AG04449 (cell line): ENCODE measurements around the gene NBEAL1.
"Not testable (repeated sequence)": the region's sequence is repeated elsewhere in the genome, so short reads cannot be mapped to it uniquely, and the experiment has no call there.

ENCODE experiments used
- CTCF ChIA-PET: fragments of 350-600 bp; formaldehyde crosslinking; extraction: SDS; loops from one replicate; lab custom pipeline; 2021; ENCODE audit warnings: antibody characterized with exemption; lab: Yijun Ruan, JAX
- POLR2A ChIA-PET: fragments of 400-600, 350-600 bp; formaldehyde crosslinking; extraction: SDS; loops from one replicate; lab custom pipeline; 2020; ENCODE audit warnings: antibody characterized with exemption, inconsistent platforms; lab: Yijun Ruan, JAX
- DNase-seq: peaks from one replicate; pipeline ENCODE4 v3.0.0-alpha.2; 2010; ENCODE audit warnings: low read depth, low spot score
- H3K4me3 ChIP-seq: 2 replicates; pipeline ENCODE4 v1.5.1; 2011; ENCODE audit warnings: low read depth, mild to moderate bottlenecking, control low read depth, low read length
- CTCF ChIP-seq: IDR thresholded peaks from one replicate; pipeline ENCODE4 v1.5.1; 2011; ENCODE audit warnings: mild to moderate bottlenecking, moderate library complexity, low read length, control low read depth, inconsistent platforms; ENCODE audit not compliant: insufficient read depth; ENCODE audit errors: missing control alignments

The NBEAL1 gene

GRCh38 chr2:203045867-203046266 lies 31.2 kb downstream of the NBEAL1 start:
- no peak overlapping the region for H3K4me3 ChIP-seq
- no peak for DNase-seq
- ChIA-PET POLR2A (no interaction called here), CTCF (interaction anchor here (0.8 to 1.1 kb wide), 2 partner anchors 14 to 115 kb away, joined by 3 to 4 read pairs; no protein-coding TSS in a partner anchor)
- TF ChIP-seq CTCF: no peak

- CTCF ChIA-PET: no interaction called here
- no peak for DNase-seq
- H3K4me3 ChIP-seq: no peak overlapping the region
- no peak for TF ChIP-seq CTCF
- POLR2A ChIA-PET: no interaction called here
Observed at GRCh38 chr2:203052539-203052938, 37.9 kb downstream of the NBEAL1 start.

DNA sequence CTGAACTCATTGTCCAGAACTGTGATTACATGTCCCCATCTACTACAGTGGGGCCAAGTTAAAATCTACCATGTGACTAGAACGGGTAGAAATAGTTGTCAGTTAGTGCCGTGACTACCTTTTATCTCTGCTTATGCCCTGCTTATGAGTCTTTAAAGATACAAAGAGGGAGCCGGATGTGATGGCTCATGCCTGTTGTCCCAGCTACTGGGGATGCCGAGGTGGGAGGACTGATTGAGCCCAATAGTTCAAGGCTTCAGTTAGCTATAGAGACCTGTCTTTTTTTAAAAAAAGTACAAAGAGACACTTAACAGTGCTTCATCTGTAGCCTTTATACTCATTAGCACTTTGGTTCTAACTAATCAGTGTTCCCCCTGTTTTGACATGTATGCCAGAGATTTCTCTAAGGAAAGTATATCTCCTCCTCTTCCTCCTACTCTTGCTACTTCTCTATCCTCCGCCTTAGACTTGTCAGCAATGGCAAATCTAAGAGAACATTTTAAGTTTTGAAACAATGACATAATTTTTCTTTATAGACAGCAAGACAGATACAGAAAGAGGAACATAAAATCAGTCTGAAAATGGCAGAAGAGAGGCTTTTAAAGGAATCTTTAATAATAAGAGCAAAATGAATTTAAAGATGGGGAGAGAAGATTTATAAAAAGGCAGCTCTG lies 45.0 kb downstream of the NBEAL1 start:
- ChIA-PET POLR2A (no interaction called here), CTCF (no interaction called here)
- no peak for TF ChIP-seq CTCF
- no peak for DNase-seq
- H3K4me3 ChIP-seq: no peak overlapping the region

DNA sequence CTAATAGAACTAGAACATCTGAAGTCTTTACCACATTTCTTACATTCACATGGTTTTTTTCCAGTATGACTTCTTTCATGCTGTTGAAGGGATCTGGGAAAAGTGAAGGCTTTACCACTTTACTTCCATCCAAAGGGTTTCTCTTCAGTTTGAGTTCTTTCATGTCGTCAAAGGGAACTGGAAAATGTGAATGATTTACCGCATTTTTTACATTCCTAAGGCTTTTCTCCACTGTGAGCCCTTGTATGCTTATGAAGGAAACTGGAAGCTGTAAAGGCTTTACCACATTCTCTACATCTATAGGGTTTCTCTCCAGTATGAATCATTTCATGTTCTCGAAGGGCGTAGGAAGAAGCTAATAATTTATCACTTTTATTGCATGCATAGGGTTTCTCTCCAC lies 46.7 kb downstream of the NBEAL1 start:
- DNase-seq: peak; percentile 81

DNA sequence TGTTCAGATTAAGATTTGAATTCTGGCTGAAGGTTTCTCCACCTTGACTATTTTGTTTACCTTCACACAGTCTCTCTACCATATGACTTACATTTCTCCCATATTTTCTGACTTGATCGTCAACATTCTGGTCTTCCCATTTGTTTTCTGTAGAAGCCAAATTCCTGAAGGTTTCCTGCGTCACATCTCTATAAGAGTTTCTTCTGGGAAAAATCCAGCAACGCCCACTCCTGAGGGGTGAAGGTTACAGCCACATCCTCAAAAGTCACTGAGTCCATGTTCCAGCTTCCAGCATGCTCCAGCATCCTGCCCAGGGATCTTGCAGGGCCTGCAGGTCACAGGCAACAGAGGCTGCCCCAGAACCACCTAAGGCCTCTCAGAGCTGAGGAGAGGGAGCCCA lies 47.5 kb downstream of the NBEAL1 start:
- POLR2A ChIA-PET: no interaction called here

More for the DNA sequence above, 46.7 kb downstream of the NBEAL1 start:
- ChIA-PET CTCF (no interaction called here), POLR2A (no interaction called here)
- no peak for TF ChIP-seq CTCF
- no peak overlapping the region for H3K4me3 ChIP-seq

GRCh38 chr2:203066519-203067091 lies 51.9 kb downstream of the NBEAL1 start:
- CTCF ChIA-PET, POLR2A ChIA-PET, H3K4me3 ChIP-seq, DNase-seq: not testable (repeated sequence)

More for the DNA sequence above, 47.5 kb downstream of the NBEAL1 start:
- CTCF ChIA-PET: no interaction called here
- no peak for DNase-seq
- no peak for TF ChIP-seq CTCF
- no peak overlapping the region for H3K4me3 ChIP-seq
